HPDE6-E6E7 (cell line): ENCODE data around the gene TENT4B.
A peak's percentile ranks its signal among the peaks of the same experiment; 100 is the strongest.
"Not testable (repeated sequence)": the region's sequence is repeated elsewhere in the genome, so short reads cannot be mapped to it uniquely, and the experiment has no call there.

Experiments
- DNase-seq: peaks from one replicate; pipeline ENCODE4 v3.0.0; 2011; ENCODE audit warnings: missing footprints; ENCODE audit errors: extremely low spot score

Gene TENT4B

DNA sequence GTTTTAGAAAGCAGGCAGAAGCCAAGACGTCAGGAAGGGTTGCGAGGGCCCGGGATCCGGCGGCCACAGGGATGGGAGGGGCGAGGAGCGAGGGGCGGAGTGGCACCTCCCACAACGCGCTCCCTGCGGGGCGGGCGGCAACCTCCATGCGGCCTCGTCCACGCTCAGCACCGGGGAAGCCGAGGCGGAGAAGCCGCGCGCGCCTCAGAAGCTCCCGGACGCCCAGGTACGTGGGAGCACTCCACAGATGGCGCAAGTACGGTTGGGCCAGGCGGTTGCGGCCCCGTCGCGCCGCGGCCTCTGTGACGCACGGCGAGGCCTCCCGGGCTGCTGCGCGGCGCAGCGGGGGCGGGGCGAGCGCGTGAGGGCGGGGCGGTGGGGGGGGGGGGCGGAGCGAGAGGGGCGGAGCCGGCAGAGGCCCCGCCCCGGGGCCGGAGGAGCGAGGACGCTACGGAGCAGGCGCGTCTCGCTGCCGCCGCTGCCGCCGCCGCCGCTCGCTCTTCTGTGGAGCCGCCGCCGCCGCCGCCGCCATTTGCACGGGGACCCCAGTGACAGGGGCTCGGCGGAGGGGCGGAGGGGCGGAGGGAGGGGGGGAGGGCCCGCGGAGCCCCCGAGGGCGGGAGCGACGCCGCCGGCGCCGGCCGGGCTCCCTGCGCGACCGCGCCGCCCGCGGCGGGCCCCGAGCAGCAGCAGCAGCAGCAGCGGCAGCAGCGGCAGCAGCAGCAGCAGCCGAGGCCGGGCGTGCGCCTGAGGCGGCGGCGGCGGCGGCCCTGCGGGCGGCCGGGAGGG, at the start of gene TENT4B:
Gene TENT4B (plus strand): TSS at position 500 of the 789 bp plus-strand sequence. CDS start 316 bp downstream, outside the sequence.
- DNase-seq, result peak; percentile 90

DNA sequence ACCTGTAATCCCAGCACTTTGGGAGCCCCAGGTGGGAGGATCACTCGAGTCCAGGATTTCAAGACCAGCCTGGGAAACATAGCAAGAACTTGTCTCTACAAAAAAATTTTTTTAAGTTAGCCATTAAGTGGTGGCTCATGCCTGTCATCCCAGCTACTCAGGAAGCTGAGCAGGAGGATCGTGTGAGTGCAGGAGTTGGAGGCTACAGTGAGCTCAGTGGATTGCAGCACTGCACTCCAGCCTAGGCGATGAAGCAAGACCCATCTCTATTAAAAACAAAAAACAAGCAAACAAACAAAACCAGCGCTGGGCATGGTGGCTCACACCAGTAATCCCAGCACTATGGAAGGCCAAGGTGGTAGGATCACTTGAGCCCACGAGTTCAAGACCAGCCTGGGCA, 49.3 kb upstream of the TENT4B start:
- no peak for DNase-seq

GRCh38 chr16:50114357-50115129, 38.6 kb upstream of the TENT4B start:
- DNase-seq, result peak; percentile 38

- DNase-seq, result no peak
These were observed 32.4 kb upstream of the TENT4B start for GRCh38 chr16:50120711-50121110.

- DNase-seq, result no peak
These were observed 31.8 kb upstream of the TENT4B start for GRCh38 chr16:50121278-50121677.

DNA sequence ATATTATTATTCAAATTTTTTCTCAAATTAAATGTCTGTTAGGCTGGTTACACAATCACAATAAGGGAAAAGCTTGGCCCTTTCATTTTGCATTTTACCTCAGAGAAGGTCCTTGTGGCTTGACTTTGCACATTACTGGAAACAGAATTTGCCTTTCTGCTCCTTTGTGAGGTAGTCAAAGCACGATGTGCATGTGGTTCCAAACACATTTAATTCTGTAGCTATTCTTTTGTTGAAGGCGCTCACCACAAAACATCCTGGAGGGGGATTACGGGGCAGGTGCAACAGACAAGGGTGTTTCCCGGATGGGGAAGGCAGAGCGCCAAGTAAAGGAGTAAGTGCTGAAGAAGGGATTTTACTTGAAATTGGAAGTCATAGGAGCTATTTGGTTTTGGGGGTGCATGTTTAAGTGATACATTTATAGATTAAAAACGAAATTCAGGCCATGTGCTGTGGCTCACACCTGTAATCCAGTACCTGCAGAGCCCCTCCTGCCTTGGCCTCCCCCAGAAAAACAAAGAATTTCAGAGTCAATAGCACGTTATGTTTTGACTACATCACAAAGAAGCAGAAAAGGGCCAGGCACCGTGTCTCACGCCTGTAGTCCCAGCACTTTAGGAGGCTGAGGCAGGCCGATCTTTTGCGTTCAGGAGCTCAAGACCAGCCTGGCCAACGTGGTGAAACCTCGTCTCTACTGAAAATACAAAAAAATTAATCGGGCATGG, 31.2 kb upstream of the TENT4B start:
- DNase-seq, result no peak

DNA sequence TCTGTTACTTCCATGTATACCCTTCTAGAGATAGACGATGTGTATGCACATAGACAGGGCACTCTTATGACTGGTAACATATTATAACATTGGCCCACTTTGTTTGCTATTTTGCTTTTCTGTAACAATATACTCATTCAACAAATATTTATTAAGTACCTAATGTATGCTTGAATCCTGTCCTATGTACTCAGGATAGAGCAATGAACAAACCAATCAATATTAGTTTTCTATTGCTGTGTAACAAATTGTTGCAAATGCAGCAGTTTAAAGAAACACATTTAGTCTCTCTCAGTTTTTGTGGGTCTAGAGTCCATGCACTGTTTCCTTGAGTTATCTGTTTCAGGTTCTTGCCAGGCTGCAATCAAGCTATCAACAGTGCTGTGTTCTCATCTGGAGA, 29.7 kb upstream of the TENT4B start:
- no peak for DNase-seq

DNA sequence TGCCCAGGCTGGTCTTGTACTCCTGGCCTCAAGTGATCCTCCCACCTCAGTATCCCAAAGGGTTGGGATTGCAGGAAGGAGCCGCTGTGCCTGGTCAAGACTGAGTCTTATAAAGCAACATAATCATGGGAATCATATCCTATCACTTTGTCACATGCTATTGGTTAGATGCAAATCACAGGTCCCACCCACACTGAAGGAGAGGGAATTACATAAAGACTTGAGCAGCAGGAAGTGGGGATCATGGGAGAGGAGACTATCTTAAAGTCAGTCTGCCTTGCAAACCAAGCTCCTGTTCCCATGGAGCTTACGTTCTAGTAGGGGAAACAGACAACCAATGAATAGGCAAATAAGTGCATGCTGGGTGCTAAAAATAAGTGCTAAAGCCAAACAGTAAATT, 28.3 kb upstream of the TENT4B start:
- DNase-seq, result no peak

DNA sequence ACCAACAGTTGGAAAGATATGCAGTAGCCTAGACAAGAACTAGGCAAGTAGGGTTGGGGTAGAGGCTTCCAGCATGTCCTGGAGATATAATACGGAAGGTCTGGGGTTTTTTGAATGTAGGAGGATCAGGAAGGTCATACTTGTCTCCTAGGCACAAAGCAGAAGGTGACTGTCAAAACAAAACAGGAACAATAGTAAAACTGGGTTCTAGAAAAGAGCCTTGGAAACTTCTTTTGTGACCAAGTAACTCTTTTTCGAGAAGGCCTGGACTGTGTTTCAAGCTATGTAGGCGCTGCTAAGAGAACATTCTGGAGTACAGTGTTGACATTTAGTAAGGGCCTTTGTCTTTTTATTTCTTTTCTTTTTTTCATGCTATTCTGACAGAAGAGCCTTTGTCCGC, 26.9 kb upstream of the TENT4B start:
- no peak for DNase-seq

DNA sequence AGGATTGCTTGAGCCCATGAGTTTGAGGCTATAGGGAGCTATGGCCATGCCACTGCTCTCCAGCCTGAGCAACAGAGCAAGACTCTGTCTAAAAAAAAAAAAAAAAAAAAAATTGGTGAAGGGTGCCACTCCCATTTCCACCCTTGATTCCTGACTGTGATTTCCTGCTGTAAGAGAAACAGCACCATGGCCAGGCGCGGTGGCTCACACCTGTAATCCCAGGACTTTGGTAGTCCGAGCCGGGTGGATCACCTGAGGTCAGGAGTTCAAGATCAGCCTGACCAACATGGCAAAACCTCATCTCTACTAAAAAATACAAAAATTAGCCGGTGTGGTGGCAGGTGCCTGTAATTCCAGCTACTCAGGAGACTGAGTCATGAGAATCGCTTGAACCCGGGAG, 20.5 kb upstream of the TENT4B start:
- not testable (repeated sequence) for DNase-seq

GRCh38 chr16:50133214-50133613, 19.9 kb upstream of the TENT4B start:
- no peak for DNase-seq

GRCh38 chr16:50136399-50136798, 16.7 kb upstream of the TENT4B start:
- no peak for DNase-seq

- no peak for DNase-seq
These were observed 15.8 kb upstream of the TENT4B start for GRCh38 chr16:50137268-50137667.

DNA sequence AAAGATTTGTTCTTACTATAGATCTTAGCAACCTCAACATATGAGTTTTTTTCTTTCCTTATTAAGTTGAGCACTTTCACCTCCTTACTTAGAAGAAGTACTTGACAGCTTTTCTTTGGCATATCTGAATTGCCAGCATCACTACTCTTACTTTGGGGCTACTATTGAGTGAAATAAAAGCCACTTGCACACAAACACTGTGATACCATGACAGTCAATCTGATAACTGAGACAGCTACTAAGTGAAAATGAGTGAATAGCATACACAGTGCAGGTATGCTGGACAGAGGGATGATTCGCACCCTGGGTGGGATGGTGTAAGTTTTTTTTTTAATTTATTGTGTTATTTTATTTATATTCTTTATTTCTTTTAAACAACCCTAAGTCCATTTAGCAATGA, 13.5 kb upstream of the TENT4B start:
- DNase-seq, result no peak

DNA sequence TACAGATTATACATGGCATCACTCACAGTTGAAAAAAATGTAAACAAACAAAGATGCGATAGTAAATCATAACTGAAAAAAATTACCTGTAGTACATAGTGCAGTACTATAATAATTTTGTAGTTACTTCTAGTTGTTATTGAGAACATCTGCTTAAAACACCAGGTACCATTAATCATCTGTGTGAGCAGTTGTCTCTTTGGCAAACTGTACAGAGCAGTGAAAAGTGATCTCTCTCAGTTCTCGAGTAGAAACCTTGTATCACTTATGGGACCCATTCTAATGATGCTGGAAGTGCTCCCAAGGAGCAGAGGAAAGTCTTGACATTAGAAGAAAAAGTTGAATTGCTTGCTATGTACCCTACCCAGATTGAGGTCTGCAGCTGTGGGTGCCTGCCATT, 8.9 kb upstream of the TENT4B start:
- DNase-seq, result no peak

- no peak for DNase-seq
These were observed 6.3 kb upstream of the TENT4B start for GRCh38 chr16:50146479-50147435.

GRCh38 chr16:50151322-50151721, 1.8 kb upstream of the TENT4B start:
- DNase-seq, result no peak

DNA sequence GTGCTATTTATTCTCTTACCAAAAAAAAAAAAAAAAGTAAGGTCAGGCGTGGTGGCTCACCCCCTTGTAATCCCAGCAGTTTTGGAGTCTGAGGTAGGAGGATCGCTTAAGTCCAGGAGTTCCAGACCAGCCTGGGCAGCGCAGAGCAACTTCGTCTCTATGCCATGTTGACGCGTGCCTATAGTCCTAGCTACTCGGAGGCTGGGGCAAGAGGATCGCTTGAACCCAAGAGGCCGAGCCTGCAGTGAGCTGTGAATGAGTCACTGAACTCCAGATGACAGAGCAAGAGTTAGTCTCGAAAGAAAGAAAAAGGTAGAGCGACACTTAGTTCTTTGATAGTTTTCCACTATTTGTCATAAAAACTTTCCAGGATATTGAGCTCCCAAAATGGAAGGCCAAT, 1.4 kb upstream of the TENT4B start:
- DNase-seq, result no peak

DNA sequence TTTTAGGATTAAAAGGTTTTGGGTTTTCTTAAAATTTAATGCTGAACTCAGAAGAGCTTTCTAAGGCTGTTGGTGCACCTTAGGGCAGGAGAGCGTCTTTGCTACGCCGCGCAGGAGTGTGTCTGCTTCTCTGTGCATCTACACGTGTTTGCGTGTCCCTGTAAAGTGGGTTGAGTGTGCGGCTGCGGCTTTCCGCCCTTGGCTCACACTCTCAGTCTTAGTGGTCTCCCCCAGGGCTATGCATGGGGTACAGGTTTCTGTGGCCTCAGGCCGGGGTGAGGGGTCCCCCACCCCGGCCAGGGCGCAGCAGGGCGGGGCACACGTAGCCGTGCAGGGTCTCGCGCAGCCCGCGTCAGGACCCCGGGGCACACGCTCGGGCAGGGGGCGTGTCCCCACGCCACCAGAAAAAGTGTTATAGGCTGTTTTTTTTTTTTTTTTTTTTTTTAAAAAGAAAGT, 727 bp upstream of the TENT4B start:
- DNase-seq, result peak; percentile 39

GRCh38 chr16:50153596-50154419, 702 bp downstream of the TENT4B start:
- peak; percentile 19 for DNase-seq
